GM18867 (cell line): ENCODE measurements around the gene RTN3.
"Not testable (repeated sequence)": the region's sequence is repeated elsewhere in the genome, so short reads cannot be mapped to it uniquely, and the experiment has no call there.

Source experiments
- ATAC-seq: cut with Tn5 transposase; IDR thresholded peaks from one replicate; pipeline ENCODE4 v1.9.1; 2021; ENCODE audit warnings: mild to moderate bottlenecking, moderate library complexity; ENCODE audit not compliant: unreplicated experiment

RTN3 gene, protein sequence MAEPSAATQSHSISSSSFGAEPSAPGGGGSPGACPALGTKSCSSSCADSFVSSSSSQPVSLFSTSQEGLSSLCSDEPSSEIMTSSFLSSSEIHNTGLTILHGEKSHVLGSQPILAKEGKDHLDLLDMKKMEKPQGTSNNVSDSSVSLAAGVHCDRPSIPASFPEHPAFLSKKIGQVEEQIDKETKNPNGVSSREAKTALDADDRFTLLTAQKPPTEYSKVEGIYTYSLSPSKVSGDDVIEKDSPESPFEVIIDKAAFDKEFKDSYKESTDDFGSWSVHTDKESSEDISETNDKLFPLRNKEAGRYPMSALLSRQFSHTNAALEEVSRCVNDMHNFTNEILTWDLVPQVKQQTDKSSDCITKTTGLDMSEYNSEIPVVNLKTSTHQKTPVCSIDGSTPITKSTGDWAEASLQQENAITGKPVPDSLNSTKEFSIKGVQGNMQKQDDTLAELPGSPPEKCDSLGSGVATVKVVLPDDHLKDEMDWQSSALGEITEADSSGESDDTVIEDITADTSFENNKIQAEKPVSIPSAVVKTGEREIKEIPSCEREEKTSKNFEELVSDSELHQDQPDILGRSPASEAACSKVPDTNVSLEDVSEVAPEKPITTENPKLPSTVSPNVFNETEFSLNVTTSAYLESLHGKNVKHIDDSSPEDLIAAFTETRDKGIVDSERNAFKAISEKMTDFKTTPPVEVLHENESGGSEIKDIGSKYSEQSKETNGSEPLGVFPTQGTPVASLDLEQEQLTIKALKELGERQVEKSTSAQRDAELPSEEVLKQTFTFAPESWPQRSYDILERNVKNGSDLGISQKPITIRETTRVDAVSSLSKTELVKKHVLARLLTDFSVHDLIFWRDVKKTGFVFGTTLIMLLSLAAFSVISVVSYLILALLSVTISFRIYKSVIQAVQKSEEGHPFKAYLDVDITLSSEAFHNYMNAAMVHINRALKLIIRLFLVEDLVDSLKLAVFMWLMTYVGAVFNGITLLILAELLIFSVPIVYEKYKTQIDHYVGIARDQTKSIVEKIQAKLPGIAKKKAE

DNA sequence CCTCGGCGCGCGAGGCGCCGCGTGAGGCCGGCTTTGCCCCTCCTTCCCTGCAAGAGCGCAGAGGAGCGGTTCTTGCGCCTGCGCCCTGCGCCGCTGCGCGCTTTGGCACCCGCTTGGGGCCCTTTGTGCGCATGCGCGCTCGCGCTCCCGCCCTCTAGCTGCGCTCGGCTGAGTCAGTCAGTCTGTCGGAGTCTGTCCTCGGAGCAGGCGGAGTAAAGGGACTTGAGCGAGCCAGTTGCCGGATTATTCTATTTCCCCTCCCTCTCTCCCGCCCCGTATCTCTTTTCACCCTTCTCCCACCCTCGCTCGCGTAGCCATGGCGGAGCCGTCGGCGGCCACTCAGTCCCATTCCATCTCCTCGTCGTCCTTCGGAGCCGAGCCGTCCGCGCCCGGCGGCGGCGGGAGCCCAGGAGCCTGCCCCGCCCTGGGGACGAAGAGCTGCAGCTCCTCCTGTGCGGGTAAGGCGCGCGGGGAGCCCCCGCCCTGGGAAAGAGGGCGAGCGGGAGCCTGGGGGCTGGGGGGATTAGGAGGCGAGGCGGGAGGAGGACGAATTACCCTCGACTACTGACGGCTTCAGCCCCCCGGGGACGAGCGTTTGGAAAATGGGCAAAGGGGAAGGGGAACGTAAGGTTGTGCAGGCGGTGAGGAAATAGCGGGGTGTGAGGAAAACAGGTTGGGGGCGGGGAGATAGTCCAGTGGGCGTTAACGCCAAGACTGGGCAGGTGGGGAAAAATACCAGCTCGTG is at the start of gene RTN3:
Gene RTN3, plus strand, starts transcription at position 180 of the 745 bp plus-strand sequence. Its CDS starts 137 bp downstream, at position 317.
- ATAC-seq, result peak; percentile 87

DNA sequence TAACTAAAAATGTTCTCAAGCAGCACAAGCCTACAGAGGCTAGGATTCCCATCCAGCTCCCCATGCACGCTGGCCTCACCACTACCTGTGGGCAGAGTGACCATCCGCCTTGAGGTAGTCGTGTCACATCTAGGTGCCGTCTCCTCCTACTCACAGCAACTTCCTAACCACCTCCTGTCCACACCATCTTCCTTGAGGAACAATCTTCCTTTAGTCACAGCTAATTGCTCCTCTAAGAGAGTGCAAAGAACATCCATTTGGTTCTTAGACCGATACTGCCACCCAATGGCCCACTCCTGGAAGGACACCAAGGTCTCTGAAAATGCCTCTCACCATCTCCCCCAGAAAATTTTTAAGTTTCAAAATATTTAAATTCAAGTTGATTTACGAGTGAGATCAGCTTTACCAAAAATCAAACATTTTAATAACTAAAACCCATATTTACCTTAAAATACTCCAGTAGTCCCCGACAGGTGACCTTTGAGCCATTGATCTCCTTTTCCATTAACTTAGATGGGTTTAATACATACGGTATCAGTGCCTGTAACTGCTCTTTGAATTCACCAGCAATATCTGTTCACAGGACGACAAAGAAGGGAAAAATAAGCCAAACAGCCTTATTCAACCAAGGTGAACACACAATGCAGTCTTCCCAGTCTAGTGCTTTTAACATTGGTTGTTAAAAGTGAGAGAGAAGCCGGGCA is 45.4 kb upstream of the RTN3 start:
- no peak for ATAC-seq

DNA sequence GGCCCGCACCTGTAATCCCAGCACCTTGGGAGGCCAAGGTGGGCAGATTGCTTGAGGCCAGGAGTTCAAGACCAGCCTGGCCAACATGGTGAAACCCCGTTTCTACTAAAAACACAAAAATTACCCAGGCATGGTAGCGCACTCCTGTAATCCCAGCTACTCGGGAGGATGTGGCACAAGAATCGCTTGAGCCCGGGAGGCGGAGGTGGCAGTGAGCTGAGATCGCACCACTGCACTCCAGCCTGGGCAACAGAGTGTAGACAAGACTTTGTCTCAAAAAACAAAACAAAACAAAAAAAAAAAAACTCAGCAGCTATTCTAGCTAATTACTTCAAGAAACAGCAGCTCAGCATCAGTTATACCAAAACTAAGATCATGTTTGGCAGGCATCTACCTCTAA is 42.9 kb upstream of the RTN3 start:
- not testable (repeated sequence) for ATAC-seq

DNA sequence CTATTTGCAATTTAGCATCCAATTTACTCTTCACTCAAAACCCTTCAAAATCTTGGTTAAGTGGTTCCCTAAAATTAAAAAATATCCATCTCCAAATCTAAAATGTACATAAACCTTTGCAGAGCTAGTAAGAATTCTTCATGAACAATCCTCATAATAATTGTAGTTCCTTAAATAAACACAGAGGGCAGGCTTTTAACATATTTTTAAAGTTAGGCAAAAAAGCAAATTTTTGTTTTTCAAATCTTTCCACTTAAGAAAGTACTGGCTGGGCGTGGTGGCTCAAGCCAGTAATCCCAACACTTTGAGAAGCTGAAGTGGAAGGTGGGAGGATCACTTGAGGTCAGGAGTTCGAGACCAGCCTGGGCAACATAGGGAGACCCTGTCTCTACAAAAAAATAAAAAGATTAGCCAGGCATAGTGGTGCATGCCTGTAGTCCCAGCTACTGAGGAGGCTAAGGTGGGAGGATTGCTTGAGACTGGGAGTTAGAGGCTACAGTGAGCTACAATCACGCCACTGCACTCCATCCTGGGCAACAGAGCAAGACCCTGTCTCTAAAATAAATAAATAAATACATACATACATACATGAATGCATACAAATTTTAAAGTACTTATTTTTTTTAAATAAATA is 42.0 kb upstream of the RTN3 start:
- no peak for ATAC-seq

DNA sequence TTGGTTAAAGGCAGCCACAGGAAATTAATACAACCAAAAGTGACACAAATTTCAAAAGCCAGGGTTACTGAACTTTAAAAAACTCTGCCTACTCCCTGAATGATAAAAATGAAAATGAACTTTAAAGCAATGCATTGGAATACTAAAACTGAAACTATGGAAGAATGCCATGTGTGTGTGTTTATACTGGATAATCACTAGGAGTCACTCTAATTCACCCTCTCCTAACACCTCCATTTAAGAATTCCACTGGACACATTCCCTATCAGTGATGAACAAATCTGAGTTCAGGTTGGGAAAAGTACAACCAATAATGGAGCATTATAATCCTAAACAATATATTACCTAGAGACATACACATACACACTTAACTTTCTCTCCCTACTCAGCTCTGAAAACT is 39.6 kb upstream of the RTN3 start:
- ATAC-seq, result no peak

DNA sequence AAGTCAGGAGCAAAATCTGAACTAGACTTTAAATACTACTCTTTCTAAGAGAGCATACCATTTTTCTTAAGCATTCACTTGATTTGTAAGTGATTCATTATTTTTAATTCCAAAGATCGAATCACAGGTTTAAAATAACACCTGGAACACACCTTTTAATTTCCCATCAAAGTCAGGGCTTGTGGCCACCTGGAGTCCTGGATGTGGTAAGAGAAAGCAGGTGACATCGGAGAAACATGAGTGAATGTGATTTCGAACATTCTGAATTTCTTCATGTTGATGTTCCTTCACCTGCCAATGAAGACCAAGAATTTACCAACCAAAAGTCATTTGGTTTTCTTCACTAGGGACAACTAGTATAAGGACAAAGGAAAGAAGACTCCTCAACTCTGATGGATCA is 38.1 kb upstream of the RTN3 start:
- no peak for ATAC-seq

DNA sequence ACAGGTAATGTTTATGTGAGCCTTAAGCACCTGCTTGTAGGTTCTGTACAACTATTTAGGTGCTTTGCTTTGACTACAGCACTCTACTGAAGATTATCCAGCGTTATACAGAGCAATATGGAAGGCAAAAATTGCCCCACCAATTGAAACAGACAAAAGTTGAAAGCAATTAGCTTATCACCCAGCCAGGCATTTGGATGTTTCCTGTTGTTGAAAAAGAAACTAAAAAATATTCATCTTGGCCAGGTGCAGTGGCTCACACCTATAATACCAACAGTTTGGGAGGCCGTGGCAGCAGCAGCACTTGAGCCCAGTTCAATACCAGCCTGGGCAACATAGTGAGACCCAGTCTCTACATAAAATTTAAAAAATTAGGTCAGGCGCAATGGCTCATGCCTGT is 28.6 kb upstream of the RTN3 start:
- no peak for ATAC-seq

DNA sequence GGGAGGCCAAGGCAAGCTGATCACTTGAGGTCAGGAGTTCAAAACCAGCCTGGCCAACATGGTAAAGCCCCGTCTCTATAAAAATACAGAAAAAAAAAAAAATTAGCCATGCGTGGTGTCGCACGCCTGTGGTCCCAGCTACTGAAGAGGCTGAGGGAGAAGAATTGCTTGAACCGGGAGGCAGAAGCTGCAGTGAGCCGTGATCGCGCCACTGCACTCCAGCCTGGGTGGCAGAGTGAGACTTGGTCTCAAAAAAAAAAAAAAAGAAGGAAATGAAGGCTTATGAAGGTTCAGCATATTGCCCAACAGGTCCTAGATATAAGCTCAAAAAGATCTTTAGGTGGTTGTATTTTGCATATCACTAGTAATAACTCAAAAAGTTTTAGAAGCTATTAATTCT is 20.3 kb upstream of the RTN3 start:
- ATAC-seq, result no peak

DNA sequence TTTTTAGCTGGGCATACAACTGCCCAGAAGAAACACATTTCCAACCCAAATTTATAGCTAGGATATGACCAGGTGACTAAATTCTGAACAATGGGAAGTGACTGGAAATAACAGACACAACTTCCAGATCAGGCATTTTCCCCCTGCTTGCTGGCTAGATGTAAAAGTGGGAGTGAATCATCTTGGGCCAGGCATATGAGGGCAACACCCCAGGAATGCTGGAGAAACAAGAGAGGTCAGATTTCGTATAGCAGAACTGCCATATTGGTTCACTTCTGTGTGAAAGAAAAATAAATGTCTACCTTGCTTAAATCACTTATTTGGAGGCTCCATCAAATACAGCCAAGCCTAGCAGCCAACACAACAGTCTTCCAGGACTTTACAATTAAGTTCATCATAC is 17.5 kb upstream of the RTN3 start:
- no peak for ATAC-seq

DNA sequence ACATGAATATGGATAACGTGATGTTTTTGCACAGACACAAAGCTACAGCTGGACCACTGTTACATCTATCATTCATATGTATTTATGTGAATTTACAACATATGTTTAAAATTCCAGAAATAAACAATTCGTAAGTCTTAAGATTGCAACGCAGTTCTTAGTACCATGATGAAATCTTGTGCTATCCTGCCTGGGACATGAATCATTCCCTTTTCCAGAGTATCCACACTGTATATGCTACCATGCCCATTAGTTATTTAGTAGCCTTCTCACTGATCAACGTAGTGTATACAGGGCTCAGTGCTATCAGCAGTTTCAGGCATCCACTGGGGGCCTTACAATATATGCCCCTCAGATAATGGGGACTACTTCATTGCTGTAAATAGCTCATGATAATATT is 14.4 kb upstream of the RTN3 start:
- ATAC-seq, result no peak

DNA sequence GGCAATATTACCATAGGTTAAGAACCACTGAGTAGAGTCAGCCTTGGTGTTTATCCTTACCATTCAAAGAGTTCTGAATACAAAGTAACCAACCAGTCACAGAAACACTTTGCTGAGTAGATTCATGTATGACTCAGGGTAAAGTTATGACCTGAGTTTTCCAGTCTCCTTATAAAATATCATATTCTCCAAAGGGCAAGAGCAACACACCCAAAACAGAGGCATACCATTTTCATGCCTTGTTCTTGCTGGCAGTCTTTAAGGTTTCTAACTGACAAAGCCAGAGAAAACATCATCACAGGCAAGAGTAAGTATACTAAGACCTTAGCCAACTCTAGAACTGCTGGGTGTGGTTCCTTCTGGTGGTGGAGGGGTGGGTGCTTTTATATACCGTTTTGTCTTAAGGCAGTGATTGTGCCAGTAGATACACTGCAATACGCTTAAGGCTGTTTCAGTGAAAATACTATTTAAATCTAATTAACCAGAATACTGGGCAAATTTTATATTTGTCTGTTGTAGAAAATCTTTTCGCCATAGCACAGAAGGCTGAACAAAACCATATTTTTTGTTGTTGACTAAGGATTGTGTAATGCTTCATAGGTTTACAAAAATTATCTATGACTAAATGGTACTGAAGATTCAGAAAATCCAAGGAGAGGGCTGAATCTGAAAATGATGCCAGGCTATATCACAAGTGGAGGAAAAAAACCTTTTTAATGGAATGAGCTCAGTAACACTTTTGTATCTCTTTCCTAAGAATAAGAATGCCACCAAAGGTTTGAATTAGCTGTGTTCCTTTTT is 13.1 kb upstream of the RTN3 start:
- no peak for ATAC-seq

DNA sequence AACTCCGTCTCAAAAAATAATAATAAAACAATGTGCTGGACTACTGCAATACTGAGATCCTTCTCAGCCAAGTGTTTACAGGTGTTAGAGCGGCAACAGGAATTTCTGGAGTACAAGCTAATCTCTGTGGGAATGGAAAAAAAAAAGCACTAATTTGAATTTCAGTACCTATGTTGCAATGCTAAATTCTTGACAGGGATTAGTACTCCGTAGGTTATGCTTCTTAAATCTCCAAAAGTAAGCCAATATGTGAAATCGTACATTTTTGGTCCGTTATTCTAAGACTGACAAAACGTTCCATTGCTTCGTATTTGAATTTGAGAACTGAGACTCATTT is 11.2 kb upstream of the RTN3 start:
- ATAC-seq, result no peak

DNA sequence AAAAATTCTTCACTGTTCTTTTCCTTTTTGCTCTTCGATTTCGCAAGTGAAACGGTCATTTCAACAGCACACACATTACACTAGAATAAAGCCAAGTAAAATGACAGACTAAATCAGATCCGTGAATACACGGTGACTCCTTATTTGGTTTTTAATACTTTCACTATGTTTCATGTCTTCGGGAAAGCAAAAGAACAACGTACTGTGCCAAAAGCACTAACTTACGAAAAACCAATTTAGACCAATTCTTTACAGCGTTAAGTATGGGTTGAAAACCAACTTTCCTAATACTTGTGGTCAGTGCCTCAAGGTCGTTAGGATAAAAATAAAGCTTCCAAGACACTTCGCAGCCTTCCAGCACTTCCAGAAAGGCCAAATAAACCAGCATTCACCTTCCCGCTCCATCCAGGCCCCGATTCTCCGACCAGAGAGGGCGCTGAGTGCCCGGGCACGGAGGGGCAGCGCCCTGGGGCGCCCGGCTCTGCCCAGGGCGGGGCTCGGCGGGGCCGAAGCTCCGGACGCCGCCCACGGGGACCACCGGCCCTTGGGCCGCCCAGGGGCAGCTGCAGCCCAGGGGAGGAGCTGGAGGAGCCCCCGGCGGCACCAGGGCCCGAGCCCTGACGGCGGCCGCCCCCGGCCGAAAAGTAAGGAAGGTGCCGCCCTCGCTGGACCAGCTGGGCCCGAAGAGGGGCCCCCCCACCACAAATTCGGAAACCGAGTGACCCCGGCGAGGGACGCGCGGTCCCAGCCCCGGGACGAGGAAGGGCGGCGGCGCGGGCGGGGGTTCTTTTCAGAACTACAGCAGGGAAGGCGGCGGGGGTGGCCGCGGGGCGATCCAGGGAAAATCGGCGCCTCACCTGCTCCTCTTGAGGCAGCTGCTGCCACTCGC is 10.6 kb upstream of the RTN3 start:
- ATAC-seq, result peak; percentile 44

DNA sequence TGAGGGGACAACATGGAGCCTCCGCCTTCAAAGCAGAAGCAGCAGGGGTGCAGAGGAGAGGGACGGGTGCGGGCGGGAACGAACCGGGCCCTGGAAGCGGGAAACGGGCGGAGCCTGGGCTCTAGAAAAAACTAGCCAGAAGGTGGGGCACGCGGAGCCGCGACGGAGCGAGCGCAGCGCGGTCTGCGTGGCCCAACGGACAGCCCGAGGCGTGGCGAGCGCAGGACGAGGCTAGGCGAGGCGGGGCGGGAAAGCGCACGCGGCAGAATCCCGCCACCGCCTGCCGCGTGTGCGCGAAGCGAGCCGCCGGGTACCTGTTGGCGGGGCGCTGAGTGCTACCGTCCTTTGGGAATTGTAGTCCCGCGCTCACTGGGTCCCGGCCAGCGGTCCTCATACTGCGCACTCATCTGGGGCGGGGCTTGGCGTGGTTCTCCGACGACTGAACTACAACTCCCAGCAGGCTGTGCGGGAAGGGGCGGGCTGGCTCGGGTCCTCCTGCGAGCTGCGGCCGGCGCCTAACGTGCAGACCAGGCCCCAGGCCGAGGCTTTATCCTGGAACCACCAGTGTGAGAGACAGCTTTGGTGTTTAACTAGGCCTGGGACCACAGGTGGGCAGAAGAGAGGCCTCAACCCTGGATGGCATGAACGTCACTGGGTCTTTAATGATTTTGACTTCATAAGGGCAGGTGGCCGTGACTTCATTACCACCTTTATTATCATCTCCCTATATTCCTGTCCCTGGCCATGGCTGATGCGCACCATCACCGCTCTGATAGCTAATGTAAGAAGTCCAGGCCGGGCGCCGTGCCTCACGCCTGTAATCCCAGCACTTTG is 9.8 kb upstream of the RTN3 start, which contains the start of gene ATL3:
Gene ATL3, minus strand, starts transcription at position 55 of the 834 bp plus-strand sequence. Its CDS starts 41 bp downstream, at position 14.
- ATAC-seq, result peak; percentile 84

DNA sequence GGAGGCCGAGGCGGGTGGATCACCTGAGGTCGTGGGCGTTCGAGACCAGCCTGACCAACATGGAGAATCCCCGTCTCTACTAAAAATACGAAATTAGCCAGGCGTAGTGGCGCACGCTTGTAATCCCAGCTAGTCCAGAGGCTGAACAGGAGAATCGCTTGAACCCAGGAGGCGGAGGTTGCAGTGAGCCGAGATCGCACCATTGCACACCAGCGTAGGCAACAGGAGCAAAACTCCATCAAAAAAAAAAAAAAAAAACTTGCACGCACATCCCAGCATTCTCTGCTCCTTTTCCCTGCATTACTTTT is 9.2 kb upstream of the RTN3 start:
- no peak for ATAC-seq

DNA sequence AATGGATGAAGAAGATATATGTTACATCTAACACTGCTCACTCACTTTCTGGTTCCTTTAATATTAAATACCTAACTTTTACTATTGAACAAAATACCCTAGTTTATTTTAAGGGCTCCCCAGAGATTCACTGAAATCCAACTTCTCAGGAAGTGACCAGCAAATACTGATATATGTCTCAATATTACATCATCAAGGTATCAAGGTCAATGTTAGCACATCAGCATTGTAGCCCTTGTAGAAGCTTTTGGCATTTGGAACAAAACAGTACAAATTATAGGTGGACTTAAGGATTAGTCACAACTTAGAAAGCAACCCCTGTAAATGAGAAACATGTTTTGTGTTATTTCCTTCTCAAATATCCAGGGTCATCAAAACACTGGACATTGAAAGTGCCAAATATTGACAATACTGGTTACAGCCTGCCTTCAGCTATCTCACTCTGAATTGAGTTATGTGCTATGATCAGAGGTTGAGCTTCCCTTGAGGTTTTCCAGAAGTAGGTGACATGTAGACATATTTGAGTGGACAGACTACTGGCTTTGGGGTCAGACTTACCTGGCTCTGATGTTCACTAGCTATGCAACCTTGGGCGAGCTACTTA is 8.3 kb upstream of the RTN3 start:
- ATAC-seq, result no peak

DNA sequence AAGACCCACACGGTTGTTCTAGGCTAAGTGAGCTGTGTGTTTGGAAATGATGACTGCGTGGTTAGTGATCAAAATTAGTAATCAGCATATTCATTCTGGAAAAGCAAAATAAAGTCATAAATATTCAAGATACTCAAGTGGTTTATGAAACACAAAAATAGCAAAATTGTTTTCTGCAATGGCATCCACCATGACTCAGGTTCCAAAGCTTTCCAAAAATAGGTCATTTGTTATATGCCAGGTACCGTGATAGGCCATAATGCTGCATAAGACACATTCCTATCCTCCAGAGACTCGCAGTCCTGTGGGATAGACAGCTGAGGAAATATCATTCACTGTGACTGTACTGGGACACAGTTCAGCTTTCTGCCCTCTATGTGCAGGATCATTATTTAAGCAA is 7.7 kb upstream of the RTN3 start:
- ATAC-seq, result no peak
